Mammary epithelial cell (primary cell): Measurements from ENCODE around the gene ANO7.

Source experiments
- EZH2 ChIP-seq: IDR thresholded peaks from 2 replicates; pipeline ENCODE4 v1.6.1; 2012; ENCODE audit warnings: low read length, inconsistent platforms, borderline replicate concordance
- TF ChIP-seq, protein P1 (sequence below), 2 donors: IDR thresholded peaks in 1 of 2; conservative IDR thresholded peaks in 1 of 2; 2 replicates each; pipeline ENCODE4 v1.5.1; 2011 to 2012; ENCODE audit warnings: inconsistent platforms in 2 of 2, low read length in 2 of 2, mild to moderate bottlenecking in 2 of 2, control low read depth in 1 of 2, low read depth in 1 of 2; ENCODE audit not compliant: insufficient read depth in 1 of 2; ENCODE audit errors: extremely low read depth in 1 of 2

GRCh38 chr2:241185961-241186360 is 2.5 kb upstream of the ANO7 start:
- TF ChIP-seq, protein P1, sequence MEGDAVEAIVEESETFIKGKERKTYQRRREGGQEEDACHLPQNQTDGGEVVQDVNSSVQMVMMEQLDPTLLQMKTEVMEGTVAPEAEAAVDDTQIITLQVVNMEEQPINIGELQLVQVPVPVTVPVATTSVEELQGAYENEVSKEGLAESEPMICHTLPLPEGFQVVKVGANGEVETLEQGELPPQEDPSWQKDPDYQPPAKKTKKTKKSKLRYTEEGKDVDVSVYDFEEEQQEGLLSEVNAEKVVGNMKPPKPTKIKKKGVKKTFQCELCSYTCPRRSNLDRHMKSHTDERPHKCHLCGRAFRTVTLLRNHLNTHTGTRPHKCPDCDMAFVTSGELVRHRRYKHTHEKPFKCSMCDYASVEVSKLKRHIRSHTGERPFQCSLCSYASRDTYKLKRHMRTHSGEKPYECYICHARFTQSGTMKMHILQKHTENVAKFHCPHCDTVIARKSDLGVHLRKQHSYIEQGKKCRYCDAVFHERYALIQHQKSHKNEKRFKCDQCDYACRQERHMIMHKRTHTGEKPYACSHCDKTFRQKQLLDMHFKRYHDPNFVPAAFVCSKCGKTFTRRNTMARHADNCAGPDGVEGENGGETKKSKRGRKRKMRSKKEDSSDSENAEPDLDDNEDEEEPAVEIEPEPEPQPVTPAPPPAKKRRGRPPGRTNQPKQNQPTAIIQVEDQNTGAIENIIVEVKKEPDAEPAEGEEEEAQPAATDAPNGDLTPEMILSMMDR (conservative IDR thresholded peaks at IDR 0.05 in 1 of 2, IDR thresholded peaks at IDR 0.05 in 1 of 2; ENCODE audit: extremely low read depth in 1 of 2, insufficient read depth in 1 of 2, low read depth in 1 of 2, low read length in 2 of 2): no peak
- TF ChIP-seq EZH2: no peak
